ENCODE data around the gene IL1RL2. TPM values are rescaled to one million over a fixed set of nuclear protein-coding genes. Genes with fewer than 3 reads are reported as not detected.

The IL1RL2 gene
- total RNA-seq, 1 experiment from 2014 or later, result not detected

GRCh38 chr2:102158011-102158755, 28.6 kb upstream of the IL1RL2 start:
- Histone ChIP-seq H3K4me3 (ENCODE audit: low read depth in 2 of 2, low read length in 2 of 2) (no peak overlapping the region), H3K4me1 (ENCODE audit: control insufficient read depth, insufficient read depth, low read length) (no peaks in the 10 kb centered on the region), H3K27me3 (ENCODE audit: control insufficient read depth, insufficient read depth, low read length) (no peaks in the 10 kb centered on the region), H3K36me3 (ENCODE audit: control insufficient read depth, insufficient read depth, low read length) (no peaks in the 10 kb centered on the region), H3K9me3 (ENCODE audit: control insufficient read depth, insufficient read depth, low read depth, low read length) (no peaks in the 10 kb centered on the region), H3K27ac (ENCODE audit: low read length) (no peak overlapping the region)
- POLR2A ChIA-PET, result no interaction called here
- in situ Hi-C loops (cut with HindIII; ENCODE audit: low pct_unique_long_range_greater_than_20kb, low sequenced_read_pairs), result no loop called here
- no peak for DNase-seq (ENCODE audit: low read depth, low spot score)
- TF ChIP-seq SIN3A (IDR thresholded peaks at IDR 0.05; ENCODE audit: borderline replicate concordance, insufficient read depth, low read depth, low read length) (no peak), CTCF (IDR thresholded peaks at IDR 0.05) (no peak), TCF7L2 (IDR thresholded peaks at IDR 0.05; ENCODE audit: low read depth, low read length) (no peak)
- BruUV-seq (replicated peaks), result no TSS peak
- CTCF ChIA-PET, result no interaction called here
- intact Hi-C loops (cut with micrococcal nuclease; ENCODE audit: unreplicated experiment), result no loop called here
- no peak for ATAC-seq

GRCh38 chr2:102159295-102159694, 27.5 kb upstream of the IL1RL2 start:
- no peaks in the 10 kb centered on the region for H3K9me3 ChIP-seq (ENCODE audit: control insufficient read depth, insufficient read depth, low read depth, low read length)
- in situ Hi-C loops (cut with HindIII; ENCODE audit: low pct_unique_long_range_greater_than_20kb, low sequenced_read_pairs), result no loop called here
- no peak for DNase-seq (ENCODE audit: low read depth, low spot score)
- H3K4me3 ChIP-seq (ENCODE audit: low read depth in 2 of 2, low read length in 2 of 2), result no peak overlapping the region
- H3K27ac ChIP-seq (ENCODE audit: low read length), result no peak overlapping the region
- no peaks in the 10 kb centered on the region for H3K36me3 ChIP-seq (ENCODE audit: control insufficient read depth, insufficient read depth, low read length)
- BruUV-seq (replicated peaks), result no TSS peak
- no peaks in the 10 kb centered on the region for H3K27me3 ChIP-seq (ENCODE audit: control insufficient read depth, insufficient read depth, low read length)
- CTCF ChIA-PET, result interaction anchor here (0.6 kb wide), 1 partner anchor 23 kb away, joined by 6 read pairs; no protein-coding TSS in a partner anchor
- TF ChIP-seq TCF7L2 (IDR thresholded peaks at IDR 0.05; ENCODE audit: low read depth, low read length) (no peak), POLR2AphosphoS5 (IDR thresholded peaks at IDR 0.05; ENCODE audit: low read depth, low read length) (no peak), CTCF (IDR thresholded peaks at IDR 0.05) (no peak), REST (IDR thresholded peaks at IDR 0.05; ENCODE audit: insufficient read depth in 1 of 2, low read depth in 2 of 2, low read length in 1 of 2) (no peak), SIN3A (IDR thresholded peaks at IDR 0.05; ENCODE audit: borderline replicate concordance, insufficient read depth, low read depth, low read length) (no peak)
- no peaks in the 10 kb centered on the region for H3K4me1 ChIP-seq (ENCODE audit: control insufficient read depth, insufficient read depth, low read length)
- POLR2A ChIA-PET, result no interaction called here
- no peak for ATAC-seq
- intact Hi-C loops (cut with micrococcal nuclease; ENCODE audit: unreplicated experiment), result no loop called here
